Hepatocyte (in vitro differentiated cells): ENCODE data around the gene DIP2C. TPM values are rescaled to one million over a fixed set of nuclear protein-coding genes. Genes with fewer than 3 reads are reported as not detected.

Experiments used
- DNase-seq: peaks from one replicate; pipeline ENCODE4 v3.0.0-alpha.2; 2016; ENCODE audit warnings: low spot score
- H2AFZ ChIP-seq: fragments of 200-600 bp; sonication (generic); 2 replicates; pipeline ENCODE4 v1.6.0; 2016; ENCODE audit warnings: antibody characterized with exemption, mild to moderate bottlenecking
- H3K27ac ChIP-seq: fragments of 200-600 bp; sonication (generic); 2 replicates; pipeline ENCODE4 v1.5.1; 2016; ENCODE audit warnings: mild to moderate bottlenecking
- H3K27me3 ChIP-seq: fragments of 200-600 bp; sonication (generic); 2 replicates; pipeline ENCODE4 v1.6.1; 2016
- H3K36me3 ChIP-seq: fragments of 200-600 bp; sonication (generic); replicated peaks from 2 replicates; pipeline ENCODE4 v1.5.1; 2016; ENCODE audit warnings: low read depth; ENCODE audit not compliant: insufficient read depth
- H3K4me1 ChIP-seq: fragments of 200-600 bp; sonication (generic); 2 replicates; pipeline ENCODE4 v1.5.1; 2016; ENCODE audit warnings: mild to moderate bottlenecking, moderate library complexity; ENCODE audit not compliant: insufficient read depth
- H3K4me2 ChIP-seq: fragments of 200-600 bp; sonication (generic); 2 replicates; pipeline ENCODE4 v1.6.0; 2016
- H3K4me3 ChIP-seq: fragments of 200-600 bp; sonication (generic); 2 replicates; pipeline ENCODE4 v1.5.1; 2016; ENCODE audit warnings: mild to moderate bottlenecking
- H3K79me2 ChIP-seq: fragments of 200-600 bp; sonication (generic); 2 replicates; pipeline ENCODE4 v1.6.0; 2017; ENCODE audit warnings: mild to moderate bottlenecking
- H3K9me2 ChIP-seq: fragments of 200-600 bp; sonication (generic); replicated peaks from 2 replicates; pipeline ENCODE4 v1.6.0; 2017; ENCODE audit warnings: mild to moderate bottlenecking; ENCODE audit not compliant: insufficient read depth
- H3K9me3 ChIP-seq: fragments of 200-600 bp; sonication (generic); 2 replicates; pipeline ENCODE4 v1.5.1; 2016; ENCODE audit warnings: low read depth, mild to moderate bottlenecking
- H4K20me1 ChIP-seq: fragments of 200-600 bp; sonication (generic); 2 replicates; pipeline ENCODE4 v1.6.0; 2016; ENCODE audit warnings: mild to moderate bottlenecking; ENCODE audit not compliant: insufficient read depth, poor library complexity, severe bottlenecking
- EZH2 ChIP-seq: fragments of 200-600 bp; sonication (generic); IDR thresholded peaks from 2 replicates; pipeline ENCODE4 v1.6.1; 2016; ENCODE audit warnings: antibody characterized with exemption, mild to moderate bottlenecking, borderline replicate concordance
- EZH2phosphoT487 ChIP-seq: fragments of 200-600 bp; sonication (generic); IDR thresholded peaks from one replicate; pipeline ENCODE4 v1.6.1; 2018; ENCODE audit warnings: antibody characterized with exemption, mild to moderate bottlenecking, low read depth, moderate library complexity; ENCODE audit not compliant: unreplicated experiment, severe bottlenecking
- WGBS: methylation state at CpG from one replicate; pipeline ENCODE4 v1.1.6; 2016; ENCODE audit warnings: low lambda C conversion rate; ENCODE audit errors: missing lambda C conversion rate; 5-methylcytosine and 5-hydroxymethylcytosine counted together
- polyA plus RNA-seq: library from polyadenylated mRNA; unstranded; fragments of >200 nt; fragmentation: Nextera tagmentation; extraction: Ambion mirVana; gene quantifications from 2 replicates; pipeline ENCODE4 v1.2.1, GENCODE V29; 2016
- total RNA-seq: library from RNA; depleted of rRNA; stranded (reverse); fragments of >200 nt; gene quantifications from 2 replicates; pipeline ENCODE4 v1.2.3, GENCODE V29; 2014
- TF ChIP-seq, protein P1 (sequence below): fragments of 200-600 bp; sonication (generic); IDR thresholded peaks from 2 replicates; pipeline ENCODE4 v1.5.1; 2016; ENCODE audit warnings: antibody characterized with exemption, mild to moderate bottlenecking; ENCODE audit not compliant: poor library complexity

Gene DIP2C
- total and polyA plus RNA-seq, 2 experiments from 2014 or later = 11.1 to 12.8 TPM

- peaks cover 25% of the 10 kb centered on the region for H3K4me1 ChIP-seq
- no peak overlapping the region for H3K4me3 ChIP-seq
- TF ChIP-seq EZH2 (no peak), EZH2phosphoT487 (no peak)
- TF ChIP-seq, protein P1, sequence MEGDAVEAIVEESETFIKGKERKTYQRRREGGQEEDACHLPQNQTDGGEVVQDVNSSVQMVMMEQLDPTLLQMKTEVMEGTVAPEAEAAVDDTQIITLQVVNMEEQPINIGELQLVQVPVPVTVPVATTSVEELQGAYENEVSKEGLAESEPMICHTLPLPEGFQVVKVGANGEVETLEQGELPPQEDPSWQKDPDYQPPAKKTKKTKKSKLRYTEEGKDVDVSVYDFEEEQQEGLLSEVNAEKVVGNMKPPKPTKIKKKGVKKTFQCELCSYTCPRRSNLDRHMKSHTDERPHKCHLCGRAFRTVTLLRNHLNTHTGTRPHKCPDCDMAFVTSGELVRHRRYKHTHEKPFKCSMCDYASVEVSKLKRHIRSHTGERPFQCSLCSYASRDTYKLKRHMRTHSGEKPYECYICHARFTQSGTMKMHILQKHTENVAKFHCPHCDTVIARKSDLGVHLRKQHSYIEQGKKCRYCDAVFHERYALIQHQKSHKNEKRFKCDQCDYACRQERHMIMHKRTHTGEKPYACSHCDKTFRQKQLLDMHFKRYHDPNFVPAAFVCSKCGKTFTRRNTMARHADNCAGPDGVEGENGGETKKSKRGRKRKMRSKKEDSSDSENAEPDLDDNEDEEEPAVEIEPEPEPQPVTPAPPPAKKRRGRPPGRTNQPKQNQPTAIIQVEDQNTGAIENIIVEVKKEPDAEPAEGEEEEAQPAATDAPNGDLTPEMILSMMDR = no peak
- no peaks in the 10 kb centered on the region for H3K27me3 ChIP-seq
- DNase-seq = no peak
- no peaks in the 10 kb centered on the region for H3K9me3 ChIP-seq
- H2AFZ ChIP-seq = no peak overlapping the region
- peaks cover 83% of the 10 kb centered on the region for H3K79me2 ChIP-seq
- no peaks in the 10 kb centered on the region for H3K9me2 ChIP-seq
- WGBS = 90% methylated on average over 13 of the region's 13 CpGs
- H4K20me1 ChIP-seq = peaks cover 67% of the 10 kb centered on the region
- H3K4me2 ChIP-seq = no peak overlapping the region
- H3K36me3 ChIP-seq = no peaks in the 10 kb centered on the region
- H3K27ac ChIP-seq = no peak overlapping the region
Observed at GRCh38 chr10:621513-621912, 68.0 kb downstream of the DIP2C start.

DNA sequence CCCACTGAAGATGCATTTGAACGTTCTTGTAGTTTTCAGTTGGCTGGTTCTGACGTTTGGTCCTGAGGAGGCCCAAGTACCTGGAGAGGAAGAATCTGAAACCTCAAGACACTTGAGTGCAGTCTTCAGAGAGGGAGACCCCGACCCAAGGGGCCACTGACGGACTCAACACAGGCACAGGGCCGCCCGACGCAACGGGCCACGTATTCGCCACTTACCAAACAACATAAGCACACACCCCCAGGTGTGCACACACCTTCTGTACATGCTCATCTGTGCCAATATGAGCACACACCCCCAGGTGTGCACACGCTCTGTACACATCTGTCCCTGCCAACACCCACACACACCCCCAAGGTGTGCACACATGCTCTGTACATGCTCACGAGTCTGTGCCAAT lies 68.5 kb downstream of the DIP2C start:
- no peak for DNase-seq
- no peaks in the 10 kb centered on the region for H3K36me3 ChIP-seq
- H3K4me3 ChIP-seq = no peak overlapping the region
- H3K9me3 ChIP-seq = no peaks in the 10 kb centered on the region
- H3K9me2 ChIP-seq = no peaks in the 10 kb centered on the region
- H3K79me2 ChIP-seq = peaks cover 83% of the 10 kb centered on the region
- H4K20me1 ChIP-seq = peaks cover 69% of the 10 kb centered on the region
- WGBS = 96% methylated on average over 12 of the region's 12 CpGs
- TF ChIP-seq, protein P1 = no peak
- TF ChIP-seq EZH2phosphoT487 = no peak
- no peak for TF ChIP-seq EZH2
- no peak overlapping the region for H3K27ac ChIP-seq
- H3K4me1 ChIP-seq = peaks cover 24% of the 10 kb centered on the region
- no peaks in the 10 kb centered on the region for H3K27me3 ChIP-seq
- no peak overlapping the region for H3K4me2 ChIP-seq
- H2AFZ ChIP-seq = no peak overlapping the region

- peaks cover 83% of the 10 kb centered on the region for H3K79me2 ChIP-seq
Observed at GRCh38 chr10:620417-620816, 69.1 kb downstream of the DIP2C start.

More at GRCh38 chr10:620417-620816, 69.1 kb downstream of the DIP2C start:
- no peaks in the 10 kb centered on the region for H3K9me2 ChIP-seq
- peaks cover 70% of the 10 kb centered on the region for H4K20me1 ChIP-seq
- no peaks in the 10 kb centered on the region for H3K27me3 ChIP-seq
- no peak overlapping the region for H3K4me2 ChIP-seq
- H3K36me3 ChIP-seq = no peaks in the 10 kb centered on the region
- no peak overlapping the region for H3K4me3 ChIP-seq
- no peak overlapping the region for H2AFZ ChIP-seq
- peaks cover 21% of the 10 kb centered on the region for H3K4me1 ChIP-seq
- TF ChIP-seq, protein P1 = no peak
- 85% methylated on average over 7 of the region's 7 CpGs for WGBS
- no peaks in the 10 kb centered on the region for H3K9me3 ChIP-seq
- H3K27ac ChIP-seq = no peak overlapping the region
- no peak for DNase-seq
